Measurements from ENCODE around the gene SPAG5. TPM values are rescaled to one million over a fixed set of nuclear protein-coding genes. Genes with fewer than 3 reads are reported as not detected.

The SPAG5 gene
- total and polyA plus RNA-seq, 9 of the 15 experiments (the other 6 are each of a cell fraction or from before 2014, with no cell fraction given): 94.4 to 286 (median 151) TPM

- POLR2A ChIA-PET: interaction anchor here (0.5 to 1.1 kb wide), 5 partner anchors 14 to 33 kb away, joined by 3 to 5 read pairs (median 4); no protein-coding TSS in a partner anchor
- intact Hi-C loops (cut with micrococcal nuclease) (no loop called here), in situ Hi-C loops (cut with MboI) (loop anchor here (5.0 kb wide), 1 partner anchor 39 kb away; no protein-coding TSS in a partner anchor)
- no peaks in the 10 kb centered on the region for H3K36me3 ChIP-seq (ENCODE audit: control insufficient read depth, insufficient read depth, low read length)
- no peak for DNase-seq (ENCODE audit: extremely low read depth in 1 of 4, low spot score in 3 of 4)
- H3K9me1 ChIP-seq (ENCODE audit: control insufficient read depth, insufficient read depth, low read length): no peaks in the 10 kb centered on the region
- no peak overlapping the region; a peak in 1 of 4 replicates for H3K9ac ChIP-seq (ENCODE audit: insufficient read depth in 1 of 2, low read depth in 2 of 2, low read length in 2 of 2)
- ATAC-seq: no peak
- no peak for FAIRE-seq
- 1% methylated on average over 8 of the region's 9 CpGs for WGBS (ENCODE audit: insufficient coverage, low coverage, missing lambda C conversion rate)
- TF ChIP-seq PKNOX1 (IDR thresholded peaks at IDR 0.05): 0 out of 2 replicates have a peak, but pooled peaks have one; percentile 5
- TF ChIP-seq GABPB1 (CRISPR knock-in tag; IDR thresholded peaks at IDR 0.05): no peak
- no peak for TF ChIP-seq ZNF274 (IDR thresholded peaks at IDR 0.05; ENCODE audit: borderline replicate concordance, low read depth, low read length)
- TF ChIP-seq ZBED1 (IDR thresholded peaks at IDR 0.05): no peak
- no peak for TF ChIP-seq RCOR1 (IDR thresholded peaks at IDR 0.05; ENCODE audit: borderline replicate concordance in 1 of 2, low read depth in 2 of 2, low read length in 2 of 2)
- no peak for TF ChIP-seq ZBTB7A (IDR thresholded peaks at IDR 0.05; ENCODE audit: borderline replicate concordance, control insufficient read depth, low read depth, low read length)
- TF ChIP-seq MTA3 (IDR thresholded peaks at IDR 0.05; ENCODE audit: borderline replicate concordance): no peak
- no peak for TF ChIP-seq HMG20A (CRISPR knock-in tag; conservative IDR thresholded peaks at IDR 0.05)
- H3K4me2 ChIP-seq (ENCODE audit: insufficient read depth, low read length): no peak overlapping the region
- H2AFZ ChIP-seq (ENCODE audit: low read depth, low read length): no peak overlapping the region
- H3K27me3 ChIP-seq (ENCODE audit: control insufficient read depth in 2 of 2, insufficient read depth in 2 of 2, low read length in 2 of 2): peaks cover 4 to 45% of the 10 kb centered on the region in 2 experiments; a peak in 4 of 5 replicates
- peaks cover 0 to 15% of the 10 kb centered on the region in 2 experiments; a peak in 3 of 5 replicates for H3K4me1 ChIP-seq (replicated peaks in 1 of 2; ENCODE audit: control insufficient read depth in 2 of 2, insufficient read depth in 2 of 2, low read length in 2 of 2)
- H3K79me2 ChIP-seq (ENCODE audit: control insufficient read depth, insufficient read depth, low read length): no peaks in the 10 kb centered on the region
- no TSS peak for BruUV-seq (replicated peaks)
- peaks cover 18% of the 10 kb centered on the region; the same call in 1 of the 2 replicates for H4K20me1 ChIP-seq (replicated peaks; ENCODE audit: control insufficient read depth, insufficient read depth, low read length)
- no peaks in the 10 kb centered on the region for H3K9me3 ChIP-seq (replicated peaks; ENCODE audit: control insufficient read depth, insufficient read depth, low read depth, low read length)
- CTCF ChIA-PET (ENCODE audit: low intra/inter-chr PET ratio): no interaction called here
- no peak overlapping the region for H3K4me3 ChIP-seq
- H3K27ac ChIP-seq (ENCODE audit: extremely low read depth, low read depth, low read length): no peak overlapping the region
Measured at GRCh38 chr17:28536532-28537218, 62.1 kb downstream of the SPAG5 start.

Measured in K562 (cell line).